ENCODE measurements around the gene RBM19. TPM values are rescaled to one million over a fixed set of nuclear protein-coding genes. Genes with fewer than 3 reads are reported as not detected.

Gene RBM19
- total and polyA plus RNA-seq, 12 donors = 13.3 to 26.6 (median 16.2) TPM

GRCh38 chr12:113899561-113900471, 66.3 kb downstream of the RBM19 start:
- no peak for TF ChIP-seq CTCF (IDR thresholded peaks at IDR 0.05)
- H3K9me3 ChIP-seq = no peaks in the 10 kb centered on the region
- H3K27ac ChIP-seq = no peak overlapping the region
- H3K4me1 ChIP-seq = peaks cover 0 to 12% (median 4%) of the 10 kb centered on the region in 9 donors
- no peaks in the 10 kb centered on the region for H3K27me3 ChIP-seq
- H3K4me3 ChIP-seq = no peak overlapping the region
- peaks cover 0 to 62% (median 0%) of the 10 kb centered on the region in 9 donors for H3K36me3 ChIP-seq
- ATAC-seq (no peak), DNase-seq (no peak)
- intact Hi-C loops (cut with DNase I) = loop anchor here in 1 of 10 donors (10.0 kb wide), 1 partner anchor 585 kb away; no protein-coding TSS in a partner anchor
- 77 to 80% methylated on average over 32 of the region's 32 CpGs for WGBS, 2 donors

- no peak for ATAC-seq
- Histone ChIP-seq H3K27me3 (no peaks in the 10 kb centered on the region), H3K4me3 (no peak overlapping the region), H3K4me1 (peaks cover 0 to 12% (median 4%) of the 10 kb centered on the region in 9 donors), H3K27ac (no peak overlapping the region), H3K36me3 (peaks cover 0 to 57% (median 0%) of the 10 kb centered on the region in 9 donors), H3K9me3 (no peaks in the 10 kb centered on the region)
- WGBS, 2 donors = 78 to 92% methylated on average over 6 of the region's 6 CpGs
- no peak for DNase-seq
- no peak for TF ChIP-seq CTCF (IDR thresholded peaks at IDR 0.05)
- intact Hi-C loops (cut with DNase I) = no loop called here
Observed at GRCh38 chr12:113899042-113899560, 67.0 kb downstream of the RBM19 start.

- WGBS, 2 donors = 96% methylated on average over 8 of the region's 8 CpGs
- ATAC-seq = no peak
- intact Hi-C loops (cut with DNase I) = no loop called here
Observed at GRCh38 chr12:113898466-113898865, 67.7 kb downstream of the RBM19 start.

More at GRCh38 chr12:113898466-113898865, 67.7 kb downstream of the RBM19 start:
- Histone ChIP-seq H3K9me3 (no peaks in the 10 kb centered on the region), H3K27me3 (no peaks in the 10 kb centered on the region), H3K4me3 (no peak overlapping the region), H3K27ac (no peak overlapping the region), H3K36me3 (peaks cover 0 to 56% (median 0%) of the 10 kb centered on the region in 9 donors), H3K4me1 (peaks cover 0 to 12% (median 4%) of the 10 kb centered on the region in 9 donors)
- DNase-seq = no peak
- no peak for TF ChIP-seq CTCF (IDR thresholded peaks at IDR 0.05)

Measured in heart right ventricle (tissue), 16 donors.